NCI-H2196 treated with DMSO at 0.1 percent for 48 hours (cell line): ENCODE data around the gene BORCS5.
"Not testable (repeated sequence)": the region's sequence is repeated elsewhere in the genome, so short reads cannot be mapped to it uniquely, and the experiment has no call there.

ENCODE experiments used
- DNase-seq: peaks from one replicate; lab custom pipeline; 2025; ENCODE audit not compliant: unreplicated experiment; lab: John Stamatoyannopoulos, UW

BORCS5 gene

DNA sequence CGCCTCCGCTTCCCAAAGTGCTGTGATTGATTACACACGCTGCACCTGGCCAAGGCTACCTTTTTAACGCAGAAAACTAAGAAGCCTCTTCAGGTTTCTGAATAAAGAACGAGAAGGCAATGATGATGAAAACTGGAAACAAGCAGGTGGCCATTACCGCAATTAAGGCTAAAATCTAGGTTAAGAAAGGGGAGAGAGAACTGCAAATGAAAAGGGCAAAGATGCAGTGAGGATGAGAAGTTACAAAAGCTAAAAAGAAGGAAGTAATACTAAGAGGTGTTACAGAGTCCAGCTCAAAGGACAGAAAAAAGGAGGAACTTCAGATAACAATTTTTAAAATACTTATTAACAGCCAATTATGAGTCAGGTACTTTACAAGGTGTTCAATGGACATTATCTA lies 126.1 kb downstream of the BORCS5 start:
- DNase-seq, result no peak

DNA sequence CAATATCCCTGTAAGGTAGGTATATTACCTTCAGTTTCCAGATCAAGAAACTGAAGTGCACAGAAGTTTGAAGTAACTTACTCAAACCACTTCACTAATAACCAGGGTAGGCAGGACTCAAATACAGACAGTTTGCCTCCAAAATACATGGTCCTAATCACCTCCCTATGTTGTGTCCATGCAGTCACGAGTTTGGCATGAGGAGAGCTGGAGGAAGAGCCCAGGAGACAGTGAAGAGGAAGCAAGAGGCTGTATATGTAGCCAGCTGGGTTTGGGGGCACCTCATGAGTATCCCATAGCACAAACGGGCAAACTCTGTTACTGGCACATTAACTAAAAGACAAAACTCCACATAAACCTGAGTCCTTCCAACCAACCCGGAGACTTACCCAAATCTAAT lies 126.6 kb downstream of the BORCS5 start:
- no peak for DNase-seq

DNA sequence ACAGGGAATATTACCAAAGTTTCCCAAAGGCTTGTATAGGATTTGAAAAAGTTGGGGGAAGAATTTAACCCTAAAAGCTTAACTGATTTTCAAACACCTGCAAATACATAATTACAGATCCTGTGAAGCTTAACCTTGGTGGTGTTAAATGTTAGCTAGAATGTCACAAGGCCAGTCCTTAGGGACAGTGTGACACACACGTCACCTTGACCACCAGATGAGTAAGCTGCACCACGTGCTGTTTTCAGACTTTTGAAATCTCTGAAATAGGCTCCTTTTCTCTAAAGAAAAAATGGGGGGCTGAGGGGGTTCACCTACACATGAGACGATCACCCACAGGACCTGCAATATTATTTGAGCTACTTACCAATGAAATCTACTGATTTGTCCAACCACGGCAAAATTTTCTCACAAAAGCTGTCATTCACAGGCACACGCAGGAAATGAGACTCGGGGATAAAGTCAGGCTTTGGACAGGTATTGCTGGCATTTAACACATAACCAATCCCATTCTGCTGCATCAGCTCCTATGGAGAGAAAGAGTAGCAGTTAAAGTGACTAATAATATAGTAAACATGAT lies 129.9 kb downstream of the BORCS5 start:
- DNase-seq, result no peak

DNA sequence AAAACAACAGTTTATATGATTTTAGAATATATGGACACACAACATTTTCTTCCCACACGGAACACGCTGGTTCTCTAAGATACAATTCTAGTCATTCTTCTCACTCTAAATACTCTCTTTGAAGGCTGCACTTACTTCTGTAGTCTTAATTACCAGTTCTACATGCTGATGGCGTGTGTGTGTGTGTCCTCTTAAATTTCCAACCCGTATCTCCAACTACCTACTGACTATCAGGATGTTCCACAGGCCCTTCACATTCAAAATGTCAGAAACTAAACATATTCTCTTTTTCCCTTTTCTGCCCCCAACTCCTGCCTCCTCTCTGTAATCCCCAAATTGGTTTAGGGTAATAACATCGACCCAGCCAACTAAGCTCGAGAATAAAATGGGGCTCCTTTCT lies 130.6 kb downstream of the BORCS5 start:
- no peak for DNase-seq

DNA sequence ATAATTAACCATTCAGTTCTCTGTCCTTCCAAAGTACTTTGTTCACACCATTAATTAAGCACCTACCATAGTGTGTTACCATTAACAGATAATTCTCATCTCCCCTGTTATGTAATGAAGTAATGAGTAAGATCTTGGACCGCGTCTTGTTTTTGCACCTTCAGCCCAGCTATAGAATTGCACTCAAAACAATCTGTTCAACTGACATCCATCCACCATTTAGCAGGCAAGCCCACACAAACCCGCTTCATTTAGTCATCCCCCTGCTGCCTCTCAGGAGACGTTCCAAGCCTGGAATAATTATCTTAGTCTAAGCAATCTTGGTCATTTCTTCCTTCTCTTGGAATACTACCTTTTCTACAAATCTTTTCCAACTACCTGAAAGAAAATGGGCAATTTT lies 131.4 kb downstream of the BORCS5 start:
- DNase-seq, result no peak

DNA sequence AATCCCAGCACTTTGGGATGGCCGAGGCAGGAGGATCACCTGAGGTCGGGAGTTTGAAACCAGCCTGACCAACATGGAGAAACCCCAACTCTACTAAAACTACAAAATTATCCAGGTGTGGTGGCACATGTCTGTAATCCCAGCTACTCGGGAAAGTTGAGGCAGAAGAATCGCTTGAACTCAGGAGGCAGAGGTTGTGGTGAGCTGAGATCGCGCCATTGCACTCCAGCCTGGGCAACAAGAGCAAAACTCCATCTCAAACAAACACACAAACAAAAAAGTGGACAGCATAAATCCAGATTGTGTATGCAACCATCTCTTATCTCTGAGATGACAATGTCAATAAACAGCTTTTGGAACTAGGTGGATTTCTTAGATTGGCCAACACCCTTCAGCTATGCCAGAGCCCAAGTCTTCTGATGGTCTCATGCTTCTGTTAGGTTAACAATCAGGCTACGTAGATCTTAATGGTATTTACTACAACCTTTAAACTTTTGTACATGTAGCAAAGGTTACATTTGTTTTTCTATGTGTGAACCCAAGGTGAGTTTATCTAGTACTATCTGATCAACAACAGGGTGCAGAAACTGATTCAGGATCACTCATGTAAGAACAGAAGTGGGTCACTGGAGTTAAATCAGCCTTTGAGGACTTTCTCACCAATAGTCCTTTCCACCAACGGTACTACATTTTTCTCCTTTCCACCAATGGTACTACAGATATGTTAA lies 132.1 kb downstream of the BORCS5 start:
- DNase-seq, result no peak

DNA sequence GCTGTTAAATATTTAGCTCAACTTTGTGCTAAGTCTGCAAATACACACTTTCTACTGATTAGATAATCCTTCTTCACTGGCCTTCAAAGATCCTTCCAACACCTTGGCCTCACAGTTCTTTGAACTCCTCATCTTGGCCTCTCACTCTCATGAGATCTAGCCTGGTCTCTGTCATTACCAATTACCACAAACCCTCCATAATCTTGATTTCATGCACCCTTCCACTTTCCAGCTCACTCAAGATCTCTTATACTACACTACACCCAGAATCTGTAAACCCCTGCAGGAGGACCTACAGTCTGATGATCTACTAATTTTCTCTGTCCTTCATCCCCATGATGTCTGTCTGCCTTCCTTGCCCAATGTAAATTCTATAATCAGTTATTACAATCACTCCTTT lies 134.7 kb downstream of the BORCS5 start:
- no peak for DNase-seq

DNA sequence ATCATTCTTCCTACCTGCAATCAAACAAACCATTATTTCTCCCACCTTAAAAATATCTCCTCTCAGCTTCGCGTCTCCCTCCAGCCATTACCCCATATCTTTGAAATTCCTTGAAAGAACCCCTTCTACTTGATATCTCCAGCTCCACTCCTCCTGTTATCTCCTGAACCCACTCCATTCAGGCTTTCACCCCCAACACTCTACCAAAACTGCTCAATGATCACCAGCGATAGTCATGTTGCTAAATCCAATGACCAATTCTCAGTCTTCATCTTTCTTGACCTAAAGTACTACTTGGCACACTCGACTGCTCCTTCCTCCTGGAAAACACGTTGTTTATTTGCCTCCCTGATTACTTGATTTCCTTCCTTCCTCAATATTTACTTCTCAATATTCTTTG lies 135.7 kb downstream of the BORCS5 start:
- DNase-seq, result no peak

DNA sequence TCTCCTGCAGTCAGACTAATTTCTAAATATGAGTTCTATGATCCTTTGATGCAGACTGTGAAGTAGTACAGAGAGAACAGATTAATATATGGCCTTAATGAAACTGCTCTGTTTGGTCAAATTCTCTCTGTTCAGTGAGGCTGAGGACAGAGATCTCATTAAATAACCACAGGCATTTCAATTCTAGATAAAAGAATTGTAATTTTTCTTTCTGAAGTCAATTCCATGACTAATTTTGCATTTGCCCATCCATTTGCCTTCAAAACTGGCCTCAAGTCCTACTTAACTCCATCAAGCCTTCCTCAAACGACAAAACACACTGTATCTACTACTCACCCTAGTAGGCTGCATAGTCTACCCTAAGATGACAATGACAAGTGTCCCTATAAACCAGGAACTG lies 138.7 kb downstream of the BORCS5 start:
- no peak for DNase-seq

DNA sequence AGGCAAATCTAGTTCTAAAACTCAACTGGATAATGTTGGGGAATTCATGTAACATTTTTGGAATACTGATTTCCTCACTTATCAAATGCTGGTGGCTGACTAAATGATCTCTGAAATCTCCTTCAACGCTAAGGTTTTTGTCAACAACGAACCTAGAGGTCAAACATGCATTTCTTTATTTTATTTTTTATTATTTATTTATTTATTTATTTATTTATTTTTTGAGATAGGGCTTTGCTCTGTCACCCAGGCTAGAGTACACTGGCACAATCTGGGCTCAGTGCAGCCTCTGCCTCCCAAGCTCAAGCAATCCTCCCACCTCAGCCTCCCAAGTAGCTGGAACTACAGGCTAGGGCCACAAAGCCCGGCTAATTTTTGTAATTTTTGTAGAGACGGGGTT lies 141.3 kb downstream of the BORCS5 start:
- no peak for DNase-seq

DNA sequence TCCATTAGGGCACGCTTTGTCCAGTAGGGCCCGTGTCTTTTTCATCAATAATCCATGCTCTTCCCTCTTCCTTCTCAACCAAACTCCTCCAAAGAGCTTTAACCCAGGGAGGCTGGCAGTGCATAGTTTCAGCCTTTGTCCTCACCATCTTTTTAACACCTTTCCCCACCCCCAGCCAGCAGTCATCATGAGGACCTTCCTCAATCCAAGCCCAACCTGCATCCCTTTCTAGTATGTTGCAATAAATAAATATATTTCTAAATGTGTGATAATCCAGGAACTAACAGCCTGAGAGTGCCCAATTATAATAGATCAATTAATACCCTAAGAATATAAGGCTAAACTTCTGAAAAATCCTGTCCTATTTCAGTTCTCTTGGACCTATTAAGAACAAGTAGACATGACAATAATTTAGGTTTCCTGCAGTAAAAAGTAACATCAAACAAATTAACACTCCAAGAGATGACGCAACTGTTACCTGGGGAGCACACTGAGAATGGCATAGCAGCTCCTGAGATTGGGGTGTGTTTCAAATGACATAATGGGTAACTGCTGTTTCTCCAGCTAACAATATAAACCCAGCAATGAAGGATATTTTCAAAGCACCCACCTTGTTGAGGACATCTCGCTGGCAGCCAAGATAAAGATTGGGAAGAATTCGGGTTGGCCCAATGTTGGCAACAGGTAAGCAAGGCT lies 143.2 kb downstream of the BORCS5 start:
- DNase-seq, result no peak

DNA sequence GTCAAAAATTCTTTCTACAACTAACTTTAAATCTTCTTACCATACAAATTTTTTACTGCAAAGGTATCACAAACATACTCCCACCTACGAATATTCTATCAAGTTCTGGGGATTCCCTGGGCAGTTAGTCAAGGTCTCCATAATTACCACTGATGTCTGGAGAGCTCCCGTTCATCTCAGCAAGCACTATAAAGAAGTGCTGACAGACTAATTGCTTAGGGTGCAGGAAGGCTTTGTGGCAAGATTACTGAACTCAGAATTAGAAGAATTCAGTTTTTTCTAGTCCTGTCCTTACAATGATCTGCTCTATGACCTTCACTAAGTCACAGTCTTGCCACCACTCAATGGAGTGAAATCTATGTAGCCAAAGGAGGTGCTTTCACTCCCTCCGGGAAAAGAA lies 144.2 kb downstream of the BORCS5 start:
- DNase-seq, result no peak

DNA sequence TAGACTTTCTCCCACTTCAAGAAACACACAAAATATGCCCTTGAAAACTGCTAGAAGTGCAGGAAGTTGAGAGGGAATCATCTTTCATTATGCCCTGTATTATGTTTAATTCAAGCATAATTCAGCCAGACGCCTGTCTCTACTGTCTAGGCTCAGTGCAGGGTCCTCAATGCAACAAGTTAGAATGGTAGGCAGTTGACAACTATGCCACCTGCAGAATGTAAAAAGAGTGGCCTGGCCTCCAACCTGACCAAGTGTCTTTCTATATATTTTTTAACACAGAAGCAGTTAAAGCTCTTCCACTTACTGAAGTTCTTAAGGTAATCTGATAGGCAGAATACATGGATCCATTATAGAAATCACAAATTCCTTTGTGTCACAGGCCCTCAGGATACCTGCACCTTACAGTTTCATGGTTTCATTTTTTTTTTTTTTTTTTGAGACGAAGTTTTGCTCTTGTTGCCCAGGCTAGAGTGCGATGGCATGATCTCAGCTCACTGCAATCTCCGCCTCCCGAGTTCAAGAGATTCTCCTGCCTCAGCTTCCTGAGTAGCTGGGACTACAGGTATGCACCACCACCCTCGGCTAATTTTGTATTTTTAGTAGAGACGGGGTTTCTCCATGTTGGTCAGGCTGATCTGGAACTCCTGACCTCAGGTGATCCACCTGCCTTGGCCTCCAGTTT lies 145.4 kb downstream of the BORCS5 start:
- not testable (repeated sequence) for DNase-seq

DNA sequence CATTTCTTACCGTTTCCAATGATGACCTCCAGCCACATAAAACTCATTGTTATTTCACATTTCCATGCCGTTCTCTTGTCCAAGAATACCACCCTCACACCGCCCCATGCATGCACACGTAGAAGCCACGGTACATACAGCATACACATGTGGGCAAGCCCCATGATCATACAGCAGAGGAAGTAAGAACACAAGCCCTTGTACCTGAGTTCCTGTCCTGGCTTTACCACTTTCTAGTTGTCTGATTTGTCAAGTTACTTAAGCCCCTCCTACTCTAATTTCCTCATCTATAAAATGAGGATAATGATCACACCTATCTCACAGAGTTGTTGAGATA lies 145.9 kb downstream of the BORCS5 start:
- no peak for DNase-seq

DNA sequence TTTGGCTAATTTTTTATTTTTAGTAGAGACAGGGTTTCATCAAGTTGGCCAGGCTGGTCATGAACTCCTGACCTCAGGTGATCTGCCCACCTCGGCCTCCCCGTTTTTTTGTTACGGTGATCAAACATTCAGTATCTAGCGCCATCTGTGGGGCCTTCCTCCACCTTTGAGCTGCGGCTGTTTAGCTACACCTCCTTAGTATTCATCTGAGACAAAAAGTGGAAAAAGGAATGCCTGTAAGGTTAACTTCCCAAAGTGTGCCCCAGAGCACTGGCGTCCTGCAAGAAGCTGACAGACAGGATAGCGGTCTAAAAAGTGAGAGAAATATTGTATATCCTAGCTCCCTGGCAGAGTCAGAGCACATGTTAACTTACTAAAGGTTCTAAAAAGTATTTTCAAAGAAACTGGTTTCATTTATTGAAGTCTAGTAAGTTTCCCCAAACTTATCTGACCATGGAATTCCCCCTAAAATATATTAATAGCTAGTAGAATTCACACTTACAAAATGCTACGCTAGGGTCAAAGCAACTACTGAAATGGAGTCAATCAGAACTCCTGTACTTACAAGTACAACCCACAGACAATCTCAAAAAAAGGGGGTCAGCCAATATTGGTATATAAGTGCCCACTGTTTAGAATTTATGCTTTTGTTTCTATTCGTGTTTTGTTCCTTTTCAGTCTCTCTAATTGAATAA lies 146.7 kb downstream of the BORCS5 start:
- DNase-seq, result no peak

DNA sequence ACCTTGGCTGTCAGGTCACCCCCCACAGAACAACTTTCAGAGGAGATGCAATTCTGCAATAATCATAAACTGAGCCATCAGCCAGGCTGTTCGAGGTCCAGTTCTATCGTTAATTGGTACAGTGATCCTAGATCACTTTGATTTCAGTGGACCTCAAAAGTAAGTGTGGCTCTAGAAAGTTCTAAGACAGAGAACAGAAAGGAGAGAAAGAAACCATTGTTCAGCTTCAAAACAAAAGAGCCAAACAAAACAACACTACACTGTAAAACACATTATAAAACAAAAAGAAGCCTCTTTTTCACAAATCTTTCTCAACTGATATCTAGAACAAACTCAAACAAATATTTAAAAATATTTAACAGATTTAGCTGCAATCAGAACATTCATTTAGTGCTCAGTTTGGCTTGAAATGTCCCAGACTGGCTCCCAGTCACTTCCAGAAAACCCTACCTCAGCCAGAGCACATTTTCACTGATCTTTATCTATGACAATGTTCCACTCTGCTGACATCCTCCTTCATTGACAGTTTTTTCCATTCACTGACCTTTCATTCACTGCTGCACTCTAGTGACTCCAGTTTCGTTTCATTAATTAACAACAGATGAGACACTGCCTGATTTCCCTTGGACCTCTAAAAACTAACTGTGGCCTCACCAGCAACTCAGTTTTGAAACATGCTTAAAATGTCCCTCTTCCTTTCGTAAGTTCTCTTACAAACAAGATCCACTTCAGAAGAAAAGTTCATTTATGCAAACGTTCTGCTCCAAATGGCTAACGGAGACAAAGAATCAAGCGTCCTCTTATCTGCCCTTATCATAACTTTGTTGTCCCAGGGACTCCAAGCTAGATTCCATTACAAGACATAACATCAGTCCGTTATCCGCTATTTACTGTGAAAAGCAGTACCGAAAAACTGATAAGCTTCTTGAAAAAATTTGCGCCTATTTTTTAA lies 148.9 kb downstream of the BORCS5 start:
- DNase-seq, result no peak

DNA sequence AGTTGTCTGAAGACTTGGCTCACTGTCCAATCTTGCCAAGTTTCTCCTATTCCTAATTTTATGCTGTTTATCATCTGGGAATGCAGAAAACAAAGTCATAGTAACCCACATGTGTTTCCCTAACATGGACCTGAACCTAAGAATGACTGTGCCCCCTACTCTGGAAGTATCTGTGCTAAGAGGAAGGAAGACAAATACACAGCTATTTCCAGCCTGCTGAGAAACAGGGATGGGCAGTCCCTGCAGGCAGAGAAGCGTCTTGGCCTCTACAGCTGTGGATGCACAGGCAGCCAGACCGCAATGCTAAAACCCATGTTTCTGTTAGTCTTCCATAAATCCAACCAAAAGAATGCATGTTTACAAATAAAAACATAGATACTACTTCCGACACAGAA lies 149.6 kb downstream of the BORCS5 start:
- DNase-seq, result no peak

DNA sequence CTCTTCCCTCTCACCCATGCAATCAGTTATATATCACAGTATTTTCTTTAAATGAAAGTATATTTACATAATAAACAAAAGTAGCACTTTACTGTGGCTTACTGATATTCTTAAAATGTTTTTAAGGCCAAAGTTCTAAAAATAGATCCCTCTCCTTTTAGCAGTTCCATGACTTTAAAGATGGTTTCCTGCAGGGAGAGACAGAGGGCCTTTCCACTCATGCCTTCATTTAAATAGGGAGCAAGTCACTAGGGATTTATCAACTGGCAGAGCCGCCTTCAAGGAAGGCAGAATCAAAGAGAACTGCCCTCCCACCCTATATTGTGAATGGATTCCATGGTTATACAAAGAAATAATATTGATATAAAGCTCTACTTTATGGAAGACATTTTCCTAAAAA lies 150.2 kb downstream of the BORCS5 start:
- no peak for DNase-seq

DNA sequence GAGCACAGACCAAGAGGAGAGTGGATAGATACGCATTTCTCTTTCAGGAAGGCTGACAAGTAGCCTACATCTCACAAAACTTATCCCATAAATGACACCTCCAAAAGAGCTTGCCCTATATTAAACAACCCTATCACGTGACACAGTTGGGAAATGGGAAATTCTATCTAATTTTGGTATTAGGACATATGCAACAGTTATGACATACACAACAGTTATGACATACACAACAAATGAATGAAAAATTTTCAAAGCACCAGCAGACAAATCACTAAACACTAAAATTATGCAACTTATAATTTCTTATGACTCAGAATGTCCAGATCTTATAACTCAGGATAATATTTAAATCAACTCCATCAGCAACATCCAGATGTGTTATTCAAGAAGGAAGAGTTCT lies 151.7 kb downstream of the BORCS5 start:
- DNase-seq, result no peak

DNA sequence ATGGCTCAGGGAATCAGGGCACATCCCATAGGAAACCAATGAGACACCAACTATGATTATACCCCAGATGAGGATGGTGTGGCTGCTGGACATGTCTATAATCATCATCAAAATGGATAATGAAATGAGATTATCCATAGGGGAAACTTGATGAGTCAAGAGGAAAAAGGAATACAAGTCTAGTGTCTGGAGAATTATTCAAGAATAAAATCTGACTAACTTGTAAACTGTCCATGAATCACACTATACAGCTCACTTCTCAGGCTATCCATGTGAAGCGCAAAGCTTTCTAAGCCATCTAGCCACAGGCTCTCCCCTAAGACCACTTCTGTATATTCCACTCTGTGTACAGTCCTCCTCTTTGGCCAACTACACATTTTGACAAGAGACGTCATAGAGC lies 153.3 kb downstream of the BORCS5 start:
- DNase-seq, result no peak
